OCI-LY1 (cell line): Measurements from ENCODE around the gene COMP.

Experiments used
- EZH2 ChIP-seq: fragments of 200-600 bp; sonication (generic), shearing (Covaris generic); IDR thresholded peaks from 2 replicates; pipeline ENCODE4 v1.8.0; 2017; ENCODE audit warnings: borderline replicate concordance, mixed run types, mild to moderate bottlenecking, antibody characterized with exemption, low read length, moderate library complexity, mixed read lengths
- TF ChIP-seq, protein P1 (sequence below): fragments of 200-600 bp; sonication (generic), shearing (Covaris generic); IDR thresholded peaks from 2 replicates; pipeline ENCODE4 v1.5.1; 2017; ENCODE audit warnings: mild to moderate bottlenecking, antibody characterized with exemption, low read length, moderate library complexity, mixed read lengths

DNA sequence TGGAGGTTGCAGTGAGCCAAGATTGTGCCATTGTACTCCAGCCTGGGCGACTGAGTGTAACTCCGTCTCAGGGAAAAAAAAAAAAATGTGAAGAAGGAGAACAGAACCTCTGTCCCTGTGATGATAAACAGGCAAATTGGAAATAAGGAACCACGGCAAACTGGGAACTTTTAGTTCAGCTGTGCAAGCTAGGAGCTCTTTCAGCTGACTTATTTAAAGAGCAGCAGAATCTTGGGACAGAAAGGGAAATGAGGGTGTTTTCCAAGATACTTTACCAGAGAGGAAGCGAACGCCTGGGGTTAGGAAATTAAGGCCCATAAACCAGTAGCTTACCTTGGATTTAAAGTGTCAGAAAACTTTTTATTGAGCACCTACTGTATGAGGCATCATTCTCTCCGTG is 37.7 kb upstream of the COMP start:
- TF ChIP-seq, protein P1, sequence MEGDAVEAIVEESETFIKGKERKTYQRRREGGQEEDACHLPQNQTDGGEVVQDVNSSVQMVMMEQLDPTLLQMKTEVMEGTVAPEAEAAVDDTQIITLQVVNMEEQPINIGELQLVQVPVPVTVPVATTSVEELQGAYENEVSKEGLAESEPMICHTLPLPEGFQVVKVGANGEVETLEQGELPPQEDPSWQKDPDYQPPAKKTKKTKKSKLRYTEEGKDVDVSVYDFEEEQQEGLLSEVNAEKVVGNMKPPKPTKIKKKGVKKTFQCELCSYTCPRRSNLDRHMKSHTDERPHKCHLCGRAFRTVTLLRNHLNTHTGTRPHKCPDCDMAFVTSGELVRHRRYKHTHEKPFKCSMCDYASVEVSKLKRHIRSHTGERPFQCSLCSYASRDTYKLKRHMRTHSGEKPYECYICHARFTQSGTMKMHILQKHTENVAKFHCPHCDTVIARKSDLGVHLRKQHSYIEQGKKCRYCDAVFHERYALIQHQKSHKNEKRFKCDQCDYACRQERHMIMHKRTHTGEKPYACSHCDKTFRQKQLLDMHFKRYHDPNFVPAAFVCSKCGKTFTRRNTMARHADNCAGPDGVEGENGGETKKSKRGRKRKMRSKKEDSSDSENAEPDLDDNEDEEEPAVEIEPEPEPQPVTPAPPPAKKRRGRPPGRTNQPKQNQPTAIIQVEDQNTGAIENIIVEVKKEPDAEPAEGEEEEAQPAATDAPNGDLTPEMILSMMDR: no peak
- no peak for TF ChIP-seq EZH2
